ENCODE results near the gene MYO18A.

GRCh38 chr17:29113334-29113733 is 66.9 kb downstream of the MYO18A start:
- TF ChIP-seq POLR2A (IDR thresholded peaks at IDR 0.05; ENCODE audit: low read depth, low read length): no peak
- TF ChIP-seq CTCF (IDR thresholded peaks at IDR 0.05 in 2 of 3, conservative IDR thresholded peaks at IDR 0.05 in 1 of 3; ENCODE audit: control insufficient read depth in 2 of 3, extremely low read depth in 1 of 3, insufficient read depth in 1 of 3, low read depth in 3 of 3, low read length in 3 of 3): no peak

Data from GM12878 (cell line).